NCI-H2171 treated with DMSO at 0.1 percent for 48 hours (cell line): ENCODE data around the gene PTRHD1.
A peak's percentile ranks its signal among the peaks of the same experiment; 100 is the strongest.
"Not testable (repeated sequence)": the region's sequence is repeated elsewhere in the genome, so short reads cannot be mapped to it uniquely, and the experiment has no call there.

Source experiments
- DNase-seq: peaks from one replicate; lab custom pipeline; 2025; lab: John Stamatoyannopoulos, UW

The PTRHD1 gene

GRCh38 chr2:24792874-24793760, at the start of gene PTRHD1, which contains the start of gene CENPO:
Gene PTRHD1, minus strand, starts transcription at chr2:24793391. Its CDS starts 14 bp downstream, at chr2:24793377.
Gene CENPO, plus strand, starts transcription at chr2:24793425. Its CDS starts 495 bp downstream, at chr2:24793920.
- DNase-seq, result peak; percentile 99

GRCh38 chr2:24842081-24843050, 49.2 kb upstream of the PTRHD1 start:
- no peak for DNase-seq

- DNase-seq, result no peak
Observed at GRCh38 chr2:24840962-24841945, 48.1 kb upstream of the PTRHD1 start.

- DNase-seq, result no peak
Observed at GRCh38 chr2:24840164-24840869, 47.1 kb upstream of the PTRHD1 start.

GRCh38 chr2:24839729-24840128, 46.5 kb upstream of the PTRHD1 start:
- no peak for DNase-seq

DNA sequence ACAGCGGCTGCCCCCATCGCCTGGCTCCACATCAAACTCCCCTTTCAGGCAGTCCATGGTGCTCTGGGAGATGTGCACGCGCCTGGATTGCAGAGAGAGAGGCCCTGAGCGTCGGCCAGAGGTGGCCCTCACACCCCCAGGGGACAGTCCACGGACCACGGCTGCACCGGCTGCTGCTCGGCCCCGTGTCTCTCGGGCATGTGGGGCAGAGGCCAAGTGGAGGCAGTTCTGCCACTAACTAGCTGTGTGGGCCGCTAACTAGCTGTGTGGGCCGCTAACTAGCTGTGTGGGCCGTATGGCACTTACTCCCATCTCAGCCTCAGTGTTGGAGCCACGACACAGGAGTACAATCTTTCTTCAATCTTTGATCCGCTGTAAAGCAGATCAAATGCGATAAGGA, 45.4 kb upstream of the PTRHD1 start:
- DNase-seq, result no peak

DNA sequence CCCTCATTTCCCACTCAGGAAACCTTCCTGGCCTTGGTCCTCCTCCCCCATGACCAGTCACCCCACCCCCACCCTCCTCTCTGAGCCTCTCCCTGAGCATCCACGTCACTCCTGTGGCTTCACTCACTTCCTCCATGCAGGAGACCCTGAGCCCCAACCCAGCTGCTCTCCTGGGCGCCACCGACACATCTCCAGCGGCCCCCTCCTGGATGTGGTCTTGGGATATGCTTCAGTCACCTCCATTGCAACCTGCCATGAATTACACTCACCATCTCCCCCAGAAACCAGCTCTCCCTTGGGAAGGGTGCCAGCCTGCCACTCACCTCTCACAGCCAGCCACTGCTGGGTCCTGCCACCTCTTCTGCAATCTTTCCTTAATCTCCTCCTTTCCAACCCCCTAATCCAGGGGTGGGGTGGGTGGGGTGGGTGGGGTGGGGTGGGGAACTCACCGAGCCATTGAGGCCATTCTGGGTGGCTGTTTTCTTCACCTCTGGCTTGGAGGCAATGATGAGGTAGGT, 44.9 kb upstream of the PTRHD1 start:
- no peak for DNase-seq

DNA sequence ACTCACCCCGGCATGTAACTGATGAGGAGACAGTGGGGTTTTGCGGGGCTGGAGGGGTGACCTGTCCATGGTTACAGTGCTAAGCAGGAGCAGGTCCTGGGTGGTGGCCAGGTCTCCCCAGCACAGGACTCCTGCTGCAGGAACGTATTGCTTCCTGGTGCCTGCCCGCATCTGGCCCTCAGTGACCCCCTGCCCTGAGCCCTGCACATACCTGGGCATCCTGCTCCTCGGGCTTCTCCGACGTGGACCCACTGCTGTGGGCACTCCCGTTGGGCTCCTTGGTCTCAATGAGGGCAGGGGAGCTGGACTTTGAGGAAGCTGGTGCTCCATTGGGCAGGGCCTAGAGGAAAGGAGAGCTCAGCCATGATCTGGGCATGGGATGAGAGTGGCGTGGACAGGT, 43.5 kb upstream of the PTRHD1 start:
- DNase-seq, result no peak

DNA sequence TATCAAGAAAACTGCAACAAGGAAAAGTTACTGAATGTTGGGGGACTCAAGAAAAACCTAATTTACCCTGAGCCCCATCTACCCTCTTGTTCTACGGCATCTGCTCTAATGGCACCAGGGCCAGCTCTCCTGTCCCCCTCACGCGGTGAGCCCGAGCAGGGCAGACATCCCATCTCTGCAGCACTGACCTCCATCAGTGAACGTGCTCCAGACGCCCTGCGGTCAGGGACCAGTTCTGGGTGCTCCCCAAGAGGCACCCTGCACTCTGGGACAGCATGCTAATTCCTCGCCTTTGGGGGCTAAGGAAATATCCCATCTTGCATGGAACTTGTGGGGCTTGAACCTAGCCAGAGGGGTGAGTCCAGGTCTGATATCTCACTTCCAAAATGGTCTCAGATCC, 43.0 kb upstream of the PTRHD1 start:
- DNase-seq, result no peak

DNA sequence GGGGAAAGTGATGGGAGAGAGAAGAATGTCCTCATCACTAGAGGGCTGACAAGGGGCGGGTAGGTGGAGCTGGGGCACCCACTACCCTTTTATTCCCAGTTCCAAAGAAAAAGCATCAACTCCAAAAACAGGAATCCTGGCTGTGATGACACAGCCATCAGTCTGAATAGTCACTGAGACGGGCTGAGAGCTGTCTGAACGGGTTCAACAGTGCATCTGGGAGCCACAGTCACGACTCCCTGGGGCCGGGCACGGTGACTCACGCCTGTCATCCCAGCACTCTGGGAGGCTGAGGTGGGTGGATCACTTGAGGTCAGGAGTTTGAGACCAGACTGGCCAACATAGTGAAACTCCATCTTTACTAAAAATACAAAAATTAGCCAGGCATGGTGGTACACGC, 42.2 kb upstream of the PTRHD1 start:
- not testable (repeated sequence) for DNase-seq

- DNase-seq, result no peak
Observed at GRCh38 chr2:24834733-24835395, 41.7 kb upstream of the PTRHD1 start.

DNA sequence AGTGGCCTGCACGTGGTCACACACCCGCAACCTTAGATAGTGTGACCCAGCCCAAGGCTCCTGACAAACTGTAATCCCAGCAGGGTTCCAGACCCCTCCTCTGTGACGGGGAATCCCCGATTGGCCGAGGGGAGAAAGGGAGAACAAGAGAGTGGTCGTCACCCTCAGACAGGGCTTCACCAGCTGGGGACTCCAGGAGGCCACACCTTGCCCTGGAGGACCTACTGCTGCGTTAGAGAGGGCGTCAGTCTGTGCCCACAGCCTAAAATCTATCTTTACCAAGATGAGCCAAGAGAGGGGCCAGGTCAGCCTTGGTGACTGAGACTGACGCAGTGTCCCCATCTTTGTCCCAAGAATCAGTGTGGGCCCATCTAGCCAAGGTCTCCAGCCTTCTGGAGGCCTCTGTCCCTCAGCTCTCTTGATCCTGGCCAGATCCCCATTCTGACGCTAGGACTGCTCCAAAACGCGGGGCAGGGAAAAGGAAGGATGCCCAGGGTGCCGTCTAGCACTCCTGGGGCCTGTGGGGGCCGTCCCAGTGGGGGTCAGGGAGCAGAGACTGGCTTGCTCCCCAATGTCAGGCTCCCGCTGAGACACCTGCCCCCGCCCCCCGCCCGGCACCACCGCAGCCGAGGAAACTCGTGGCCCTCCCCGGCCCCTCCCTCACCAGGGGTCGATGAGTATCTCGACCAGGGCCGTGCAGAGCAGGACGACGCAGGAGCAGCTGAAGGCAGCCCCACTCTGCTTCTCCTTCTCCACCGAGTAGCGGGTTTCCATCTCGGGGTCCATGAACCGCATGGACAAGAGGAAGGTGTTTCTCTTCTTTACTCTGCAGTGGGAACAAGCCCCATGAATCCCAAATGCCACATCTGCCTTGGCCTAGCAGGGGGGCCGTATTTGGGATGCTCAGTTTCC, 40.9 kb upstream of the PTRHD1 start:
- no peak for DNase-seq

DNA sequence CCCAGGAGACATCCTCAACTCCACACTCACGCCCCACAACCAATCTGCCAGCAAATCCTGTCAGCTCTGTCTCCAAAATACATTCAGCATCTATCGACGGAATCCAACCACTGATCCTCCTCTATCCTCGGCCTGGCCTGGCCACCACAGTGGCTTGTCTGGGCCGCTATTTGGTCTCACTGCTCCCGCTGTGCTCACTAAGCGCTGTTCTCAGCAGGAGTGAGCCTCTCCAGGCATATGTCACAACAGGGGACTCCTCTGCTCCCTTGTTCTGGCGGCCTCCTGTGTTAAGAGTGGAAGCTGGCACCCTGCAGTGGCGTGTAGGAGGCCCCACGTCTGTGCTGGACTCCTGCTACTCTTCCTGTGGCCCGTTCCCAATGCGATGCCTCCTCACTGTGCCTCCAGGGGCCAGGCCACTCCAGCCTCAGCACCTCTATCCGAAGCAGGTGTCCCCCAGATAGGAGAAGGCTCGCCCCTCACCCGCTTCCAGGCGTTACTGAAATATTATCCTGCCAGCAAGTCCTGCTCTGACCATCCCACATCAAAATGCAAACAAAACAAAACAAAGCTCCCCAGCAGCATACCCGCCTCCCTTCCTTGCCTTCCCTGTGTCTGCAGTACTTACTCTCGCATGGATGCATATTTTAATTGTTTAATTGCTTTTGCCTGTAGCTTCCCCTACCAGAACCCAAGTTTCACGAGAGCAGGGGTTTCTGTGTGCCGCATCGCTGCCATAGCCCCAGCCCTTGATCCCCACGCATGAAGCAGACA, 39.9 kb upstream of the PTRHD1 start:
- peak; percentile 86 for DNase-seq

DNA sequence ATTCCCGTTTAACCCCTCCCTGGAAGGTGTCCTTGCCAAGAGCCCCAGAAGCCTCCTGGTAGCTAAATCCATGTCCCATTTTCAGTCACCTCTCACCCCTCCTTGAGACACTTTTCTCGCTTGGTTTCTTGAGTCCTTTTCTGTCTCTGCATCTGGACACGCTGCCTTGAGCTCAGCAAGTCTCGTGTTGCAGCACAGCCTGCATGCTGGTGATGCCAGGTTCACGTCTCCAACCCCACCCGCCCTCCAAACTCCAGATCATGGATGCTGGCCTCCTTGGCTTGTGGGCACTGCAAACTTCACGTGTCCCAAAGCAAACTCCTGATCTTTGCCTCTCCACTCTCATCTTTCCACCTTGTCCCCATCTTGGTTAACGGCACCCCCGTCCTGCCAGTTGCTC, 39.3 kb upstream of the PTRHD1 start:
- peak; percentile 49 for DNase-seq

- DNase-seq, result no peak
Observed at GRCh38 chr2:24832073-24832461, 38.9 kb upstream of the PTRHD1 start.

DNA sequence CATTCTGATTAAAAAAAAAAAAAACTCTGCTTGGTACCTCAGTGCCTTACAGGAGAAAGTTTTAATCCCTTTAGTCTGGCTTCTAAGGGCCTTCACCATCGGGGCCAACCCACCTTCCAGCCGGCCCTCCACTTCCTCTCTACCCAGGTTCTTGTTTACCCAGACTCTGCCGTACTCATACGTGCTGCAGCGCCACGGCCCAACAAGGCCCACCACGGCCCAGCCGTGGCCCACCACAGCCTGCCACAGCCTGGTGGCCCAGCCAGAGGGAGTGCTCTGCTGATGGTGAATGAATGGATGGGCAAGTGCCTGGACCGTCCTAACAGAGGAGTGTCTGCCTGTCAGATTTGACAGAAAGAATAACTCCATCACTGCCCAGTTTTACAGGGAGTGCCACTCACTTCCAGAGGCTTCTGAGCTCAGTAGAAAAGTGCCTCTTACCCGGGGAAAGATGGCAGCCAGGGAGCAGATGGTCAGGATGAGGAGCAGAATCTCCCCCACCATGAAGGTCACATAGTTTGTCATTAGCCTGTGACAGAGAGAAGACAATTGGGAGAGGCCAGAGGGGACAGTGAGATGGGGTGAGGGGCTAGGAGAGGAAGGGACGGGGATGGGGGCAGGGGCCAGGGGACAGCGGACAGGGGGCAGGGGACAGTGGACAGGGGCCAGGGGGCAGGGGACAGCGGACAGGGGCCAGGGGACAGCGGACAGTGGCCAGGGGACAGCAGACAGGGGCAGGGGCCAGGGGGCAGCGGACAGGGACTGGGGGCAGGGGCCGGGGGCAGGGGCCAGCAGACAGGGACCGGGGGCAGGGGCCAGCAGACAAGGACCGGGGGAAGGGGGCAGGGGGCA, 38.3 kb upstream of the PTRHD1 start:
- no peak for DNase-seq

- DNase-seq, result no peak
Observed at GRCh38 chr2:24830786-24831185, 37.6 kb upstream of the PTRHD1 start.
